Nephron progenitor cell (in vitro differentiated cells): ENCODE measurements around the gene HIPK1.

Source experiments
- DNase-seq: peaks from one replicate; pipeline ENCODE4 v3.0.0; 2021
- H3K27ac Mint-ChIP-seq: 2 replicates; pipeline ENCODE4 v1.8.0; 2021; ENCODE audit warnings: mild to moderate bottlenecking, moderate library complexity, mixed read lengths
- H3K27me3 Mint-ChIP-seq: 2 replicates; pipeline ENCODE4 v1.8.0; 2021; ENCODE audit warnings: mild to moderate bottlenecking, low read depth, mixed read lengths; ENCODE audit not compliant: poor library complexity
- H3K36me3 Mint-ChIP-seq: 2 replicates; pipeline ENCODE4 v1.8.0; 2021; ENCODE audit warnings: low read depth, mixed read lengths
- H3K4me1 Mint-ChIP-seq: 2 replicates; pipeline ENCODE4 v1.8.0; 2021; ENCODE audit warnings: mixed read lengths
- H3K4me3 Mint-ChIP-seq: 2 replicates; pipeline ENCODE4 v1.8.0; 2021; ENCODE audit warnings: mild to moderate bottlenecking, moderate library complexity, mixed read lengths
- H3K9me3 Mint-ChIP-seq: 2 replicates; pipeline ENCODE4 v1.8.0; 2021; ENCODE audit warnings: mild to moderate bottlenecking, moderate library complexity, mixed read lengths
- CTCF ChIP-seq: fragments of 200-600 bp; sonication (generic); IDR thresholded peaks from 2 replicates; pipeline ENCODE4 v1.5.0; 2021; ENCODE audit warnings: antibody characterized with exemption

The HIPK1 gene

GRCh38 chr1:113905435-113905861 lies 23.7 kb upstream of the HIPK1 start:
- H3K27me3 Mint-ChIP-seq, result peaks cover 3% of the 10 kb centered on the region
- peak; percentile 30 for DNase-seq
- no peak for TF ChIP-seq CTCF
- peaks cover 25% of the 10 kb centered on the region for H3K36me3 Mint-ChIP-seq
- peak overlapping the region; percentile 84 for H3K27ac Mint-ChIP-seq
- H3K4me3 Mint-ChIP-seq, result peak overlapping the region; percentile 99
- no peaks in the 10 kb centered on the region for H3K9me3 Mint-ChIP-seq
- peaks cover 22% of the 10 kb centered on the region for H3K4me1 Mint-ChIP-seq

- no peak for TF ChIP-seq CTCF
- Mint-ChIP-seq H3K27ac (peak overlapping the region; percentile 56), H3K36me3 (peaks cover 34% of the 10 kb centered on the region), H3K27me3 (peaks cover 3% of the 10 kb centered on the region), H3K4me3 (no peak overlapping the region), H3K9me3 (no peaks in the 10 kb centered on the region), H3K4me1 (no peaks in the 10 kb centered on the region)
- no peak for DNase-seq
Observed at GRCh38 chr1:113912594-113913311, 16.4 kb upstream of the HIPK1 start.

- Mint-ChIP-seq H3K27me3 (peaks cover 7% of the 10 kb centered on the region), H3K9me3 (no peaks in the 10 kb centered on the region), H3K4me1 (no peaks in the 10 kb centered on the region), H3K36me3 (peaks cover 29% of the 10 kb centered on the region), H3K27ac (peak overlapping the region; percentile 56), H3K4me3 (no peak overlapping the region)
- no peak for TF ChIP-seq CTCF
- DNase-seq, result no peak
Observed at GRCh38 chr1:113913312-113913668, 15.8 kb upstream of the HIPK1 start.

DNA sequence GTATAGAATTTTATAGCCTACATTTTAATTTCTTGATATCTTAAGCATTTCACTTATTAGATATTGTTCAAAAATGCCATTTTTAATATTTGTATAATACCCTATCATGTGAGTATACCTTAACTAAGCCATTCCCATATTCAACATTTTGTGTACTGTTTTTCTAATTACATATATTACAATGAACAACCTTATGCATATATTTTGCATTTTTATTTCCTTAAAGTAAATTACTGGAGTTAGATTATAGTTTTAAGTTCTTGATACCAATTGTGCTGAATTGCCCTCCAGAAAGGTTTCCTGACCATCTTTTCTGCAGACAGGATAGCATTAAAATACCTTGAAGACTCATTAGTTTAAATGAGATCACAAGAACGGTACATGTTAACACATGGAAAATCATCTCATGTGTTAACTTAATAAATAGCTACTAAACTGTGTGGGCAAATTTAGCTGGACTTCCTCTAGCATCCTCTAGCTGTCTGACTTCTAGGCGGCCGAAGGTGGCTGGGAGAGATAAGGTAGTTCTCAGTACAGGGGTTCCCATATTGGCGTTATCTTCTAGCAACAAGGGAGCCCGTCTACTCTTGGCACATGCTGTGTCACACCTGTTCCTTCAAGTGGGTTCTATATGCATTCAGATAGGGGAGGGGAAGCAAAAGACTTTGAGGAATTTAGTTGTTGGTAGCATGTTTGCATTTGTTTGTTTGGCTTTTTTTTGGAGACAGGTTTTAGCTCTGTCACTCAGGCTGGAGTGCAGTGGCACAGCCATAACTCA lies 15.0 kb upstream of the HIPK1 start:
- no peak for DNase-seq
- Mint-ChIP-seq H3K27me3 (peaks cover 11% of the 10 kb centered on the region), H3K4me1 (no peaks in the 10 kb centered on the region), H3K36me3 (peaks cover 21% of the 10 kb centered on the region), H3K27ac (no peak overlapping the region), H3K4me3 (no peak overlapping the region), H3K9me3 (no peaks in the 10 kb centered on the region)
- no peak for TF ChIP-seq CTCF

DNA sequence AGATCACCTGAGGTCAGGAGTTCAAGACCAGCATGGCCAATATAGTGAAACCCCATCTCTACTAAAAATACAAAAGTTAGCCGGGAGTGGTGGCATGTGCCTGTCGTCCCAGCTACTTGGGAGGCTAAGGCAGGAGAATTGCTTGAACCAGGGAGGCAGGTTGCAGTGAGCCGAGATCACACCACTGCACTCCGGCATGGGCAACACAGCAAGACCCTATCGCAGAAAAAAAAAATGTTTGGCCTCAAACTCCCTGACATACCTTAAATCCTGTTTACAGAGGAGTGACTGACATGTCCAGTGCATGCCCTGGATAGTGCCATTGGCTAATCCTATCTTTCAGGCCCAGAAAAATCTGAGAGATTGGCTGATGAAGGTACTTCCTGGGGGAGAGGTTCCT lies 12.2 kb upstream of the HIPK1 start:
- Mint-ChIP-seq H3K27me3 (peaks cover 17% of the 10 kb centered on the region), H3K4me1 (no peaks in the 10 kb centered on the region), H3K36me3 (no peaks in the 10 kb centered on the region), H3K4me3 (no peak overlapping the region), H3K9me3 (no peaks in the 10 kb centered on the region), H3K27ac (no peak overlapping the region)
- TF ChIP-seq CTCF, result no peak
- no peak for DNase-seq
